ENCODE data around the gene DIAPH1. TPM values are rescaled to one million over a fixed set of nuclear protein-coding genes. Genes with fewer than 3 reads are reported as not detected.

Gene DIAPH1
- total RNA-seq, 1 experiment from 2014 or later = 142 TPM

DNA sequence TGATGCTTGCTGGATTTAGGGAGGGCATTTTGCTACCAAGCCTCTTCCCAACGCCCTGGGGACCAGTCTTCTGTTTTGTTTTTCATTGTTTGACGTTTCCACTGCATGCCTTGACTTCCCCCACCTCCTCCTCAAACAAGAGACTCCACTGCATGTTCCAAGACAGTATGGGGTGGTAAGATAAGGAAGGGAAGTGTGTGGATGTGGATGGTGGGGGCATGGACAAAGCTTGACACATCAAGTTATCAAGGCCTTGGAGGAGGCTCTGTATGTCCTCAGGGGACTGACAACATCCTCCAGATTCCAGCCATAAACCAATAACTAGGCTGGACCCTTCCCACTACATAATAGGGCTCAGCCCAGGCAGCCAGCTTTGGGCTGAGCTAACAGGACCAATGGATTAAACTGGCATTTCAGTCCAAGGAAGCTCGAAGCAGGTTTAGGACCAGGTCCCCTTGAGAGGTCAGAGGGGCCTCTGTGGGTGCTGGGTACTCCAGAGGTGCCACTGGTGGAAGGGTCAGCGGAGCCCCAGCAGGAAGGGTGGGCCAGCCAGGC, 107.0 kb downstream of the DIAPH1 start:
- peak; percentile 25 for ATAC-seq
- CTCF ChIA-PET = interaction anchor here (0.8 to 3.2 kb wide), 4 partner anchors 10 to 99 kb away, joined by 3 to 15 read pairs (median 7); partner anchors contain the start of gene PCDHGA10

More for the DNA sequence above, 107.0 kb downstream of the DIAPH1 start:
- H3K9me3 ChIP-seq (ENCODE audit: control insufficient read depth in 1 of 2, insufficient read depth in 1 of 2, low read depth in 1 of 2, low read length in 2 of 2) = no peaks in the 10 kb centered on the region
- H3K9me2 ChIP-seq (ENCODE audit: insufficient read depth) = no peaks in the 10 kb centered on the region
- H3K4me3 ChIP-seq (replicated peaks in 1 of 2; ENCODE audit: low read depth in 1 of 2, low read length in 2 of 2) = no peak overlapping the region
- H3K4me1 ChIP-seq (ENCODE audit: control insufficient read depth in 1 of 2, insufficient read depth in 2 of 2, low read length in 2 of 2) = peaks cover 0 to 9% of the 10 kb centered on the region in 2 experiments; a peak in 2 of 4 replicates
- TF ChIP-seq SRF (IDR thresholded peaks at IDR 0.05; ENCODE audit: low read depth) (no peak), SIN3A (IDR thresholded peaks at IDR 0.05; ENCODE audit: low read depth) (no peak), ZFX (IDR thresholded peaks at IDR 0.05) (no peak), RAD21 (IDR thresholded peaks at IDR 0.05; ENCODE audit: low read depth) (no peak)
- TF ChIP-seq, protein P1, sequence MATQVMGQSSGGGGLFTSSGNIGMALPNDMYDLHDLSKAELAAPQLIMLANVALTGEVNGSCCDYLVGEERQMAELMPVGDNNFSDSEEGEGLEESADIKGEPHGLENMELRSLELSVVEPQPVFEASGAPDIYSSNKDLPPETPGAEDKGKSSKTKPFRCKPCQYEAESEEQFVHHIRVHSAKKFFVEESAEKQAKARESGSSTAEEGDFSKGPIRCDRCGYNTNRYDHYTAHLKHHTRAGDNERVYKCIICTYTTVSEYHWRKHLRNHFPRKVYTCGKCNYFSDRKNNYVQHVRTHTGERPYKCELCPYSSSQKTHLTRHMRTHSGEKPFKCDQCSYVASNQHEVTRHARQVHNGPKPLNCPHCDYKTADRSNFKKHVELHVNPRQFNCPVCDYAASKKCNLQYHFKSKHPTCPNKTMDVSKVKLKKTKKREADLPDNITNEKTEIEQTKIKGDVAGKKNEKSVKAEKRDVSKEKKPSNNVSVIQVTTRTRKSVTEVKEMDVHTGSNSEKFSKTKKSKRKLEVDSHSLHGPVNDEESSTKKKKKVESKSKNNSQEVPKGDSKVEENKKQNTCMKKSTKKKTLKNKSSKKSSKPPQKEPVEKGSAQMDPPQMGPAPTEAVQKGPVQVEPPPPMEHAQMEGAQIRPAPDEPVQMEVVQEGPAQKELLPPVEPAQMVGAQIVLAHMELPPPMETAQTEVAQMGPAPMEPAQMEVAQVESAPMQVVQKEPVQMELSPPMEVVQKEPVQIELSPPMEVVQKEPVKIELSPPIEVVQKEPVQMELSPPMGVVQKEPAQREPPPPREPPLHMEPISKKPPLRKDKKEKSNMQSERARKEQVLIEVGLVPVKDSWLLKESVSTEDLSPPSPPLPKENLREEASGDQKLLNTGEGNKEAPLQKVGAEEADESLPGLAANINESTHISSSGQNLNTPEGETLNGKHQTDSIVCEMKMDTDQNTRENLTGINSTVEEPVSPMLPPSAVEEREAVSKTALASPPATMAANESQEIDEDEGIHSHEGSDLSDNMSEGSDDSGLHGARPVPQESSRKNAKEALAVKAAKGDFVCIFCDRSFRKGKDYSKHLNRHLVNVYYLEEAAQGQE (IDR thresholded peaks at IDR 0.05; ENCODE audit: low read depth) = no peak
- TF ChIP-seq, protein P2, sequence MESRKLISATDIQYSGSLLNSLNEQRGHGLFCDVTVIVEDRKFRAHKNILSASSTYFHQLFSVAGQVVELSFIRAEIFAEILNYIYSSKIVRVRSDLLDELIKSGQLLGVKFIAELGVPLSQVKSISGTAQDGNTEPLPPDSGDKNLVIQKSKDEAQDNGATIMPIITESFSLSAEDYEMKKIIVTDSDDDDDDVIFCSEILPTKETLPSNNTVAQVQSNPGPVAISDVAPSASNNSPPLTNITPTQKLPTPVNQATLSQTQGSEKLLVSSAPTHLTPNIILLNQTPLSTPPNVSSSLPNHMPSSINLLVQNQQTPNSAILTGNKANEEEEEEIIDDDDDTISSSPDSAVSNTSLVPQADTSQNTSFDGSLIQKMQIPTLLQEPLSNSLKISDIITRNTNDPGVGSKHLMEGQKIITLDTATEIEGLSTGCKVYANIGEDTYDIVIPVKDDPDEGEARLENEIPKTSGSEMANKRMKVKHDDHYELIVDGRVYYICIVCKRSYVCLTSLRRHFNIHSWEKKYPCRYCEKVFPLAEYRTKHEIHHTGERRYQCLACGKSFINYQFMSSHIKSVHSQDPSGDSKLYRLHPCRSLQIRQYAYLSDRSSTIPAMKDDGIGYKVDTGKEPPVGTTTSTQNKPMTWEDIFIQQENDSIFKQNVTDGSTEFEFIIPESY (IDR thresholded peaks at IDR 0.05; ENCODE audit: extremely low read depth, insufficient replicate concordance, low read length) = no peak
- TF ChIP-seq, protein P3, sequence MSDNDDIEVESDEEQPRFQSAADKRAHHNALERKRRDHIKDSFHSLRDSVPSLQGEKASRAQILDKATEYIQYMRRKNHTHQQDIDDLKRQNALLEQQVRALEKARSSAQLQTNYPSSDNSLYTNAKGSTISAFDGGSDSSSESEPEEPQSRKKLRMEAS (IDR thresholded peaks at IDR 0.05) = no peak
- H3K9ac ChIP-seq (ENCODE audit: low read length) = no peak overlapping the region
- H3K27me3 ChIP-seq (ENCODE audit: insufficient read depth, low read length) = no peaks in the 10 kb centered on the region
- no peak overlapping the region for H2AFZ ChIP-seq (ENCODE audit: low read depth, low read length, poor library complexity, severe bottlenecking)
- DNase-seq (ENCODE audit: low read depth, low spot score) = no peak
- POLR2A ChIA-PET = interaction anchor here (1.1 kb wide), 1 partner anchor 9 kb away, joined by 3 read pairs; no protein-coding TSS in a partner anchor
- no peaks in the 10 kb centered on the region for H3K79me2 ChIP-seq (ENCODE audit: insufficient read depth, low read length)
- H3K36me3 ChIP-seq (ENCODE audit: control insufficient read depth in 1 of 2, insufficient read depth in 2 of 2, low read length in 2 of 2) = peaks cover 2 to 7% of the 10 kb centered on the region in 2 experiments; a peak in 1 of 4 replicates
- no TSS peak for BruUV-seq (replicated peaks)
- no peak overlapping the region for H3K27ac ChIP-seq (ENCODE audit: low read depth, low read length)
- intact Hi-C loops (cut with micrococcal nuclease) = loop anchor here (2.0 kb wide), 1 partner anchor 99 kb away; the partner anchor contains the start of gene PCDHGA10
- H4K20me1 ChIP-seq (ENCODE audit: insufficient read depth) = no peaks in the 10 kb centered on the region
- RAD21 ChIA-PET (ENCODE audit: low non-redundant PET in 1 of 2, low total read pairs in 2 of 2, uncharacterized antibody in 2 of 2, unreplicated experiment in 2 of 2) = no interaction called here
- H3K4me2 ChIP-seq (ENCODE audit: low read length) = no peak overlapping the region

Measured in HCT116 (cell line).